Raji (cell line): ENCODE measurements around the gene DPYSL4.

ENCODE experiments used
- POLR2A ChIP-seq: IDR thresholded peaks from 2 replicates; pipeline ENCODE4 v1.6.1; 2011; ENCODE audit warnings: low read depth, low read length, control low read depth; ENCODE audit not compliant: insufficient read depth

DPYSL4 gene

DNA sequence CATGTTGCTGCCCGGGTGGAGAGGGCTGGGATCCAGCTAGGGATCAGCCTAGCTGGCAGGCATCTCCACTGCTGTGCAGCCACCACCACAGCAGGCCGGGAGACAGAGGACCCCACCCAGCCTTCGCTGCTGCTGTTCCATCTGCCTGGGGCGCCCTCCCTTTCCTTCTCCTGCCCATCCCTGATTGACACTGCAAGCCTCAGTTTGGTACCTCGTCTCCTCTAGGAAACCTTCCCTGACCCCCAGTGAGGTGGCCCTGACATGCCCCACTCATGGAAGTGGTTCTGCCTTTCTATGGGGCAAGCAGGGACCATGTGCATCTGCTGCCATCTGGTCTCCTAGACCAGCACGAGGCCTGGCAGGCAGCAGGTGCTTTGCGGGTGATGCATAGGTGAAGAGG, 30.4 kb upstream of the DPYSL4 start:
- no peak for TF ChIP-seq POLR2A

DNA sequence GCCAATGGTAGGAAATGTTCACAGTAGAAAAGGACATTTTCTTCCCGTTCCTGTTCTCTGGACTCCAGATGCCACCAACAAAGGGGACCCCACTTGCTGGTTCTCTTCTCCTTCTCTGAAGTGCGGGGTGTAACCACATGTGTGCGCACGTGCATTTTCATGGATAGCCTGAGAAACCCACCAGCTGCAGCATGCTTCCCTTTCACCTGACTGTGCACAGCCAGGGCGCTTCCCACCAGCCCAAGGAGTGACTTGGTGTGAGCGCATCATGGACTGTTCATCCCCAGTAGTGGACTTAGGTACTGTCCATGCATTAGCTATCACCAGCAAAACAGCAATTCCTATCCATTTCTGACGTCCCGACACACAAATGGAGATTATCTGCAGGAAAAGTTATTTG, 29.6 kb upstream of the DPYSL4 start:
- TF ChIP-seq POLR2A = no peak

DNA sequence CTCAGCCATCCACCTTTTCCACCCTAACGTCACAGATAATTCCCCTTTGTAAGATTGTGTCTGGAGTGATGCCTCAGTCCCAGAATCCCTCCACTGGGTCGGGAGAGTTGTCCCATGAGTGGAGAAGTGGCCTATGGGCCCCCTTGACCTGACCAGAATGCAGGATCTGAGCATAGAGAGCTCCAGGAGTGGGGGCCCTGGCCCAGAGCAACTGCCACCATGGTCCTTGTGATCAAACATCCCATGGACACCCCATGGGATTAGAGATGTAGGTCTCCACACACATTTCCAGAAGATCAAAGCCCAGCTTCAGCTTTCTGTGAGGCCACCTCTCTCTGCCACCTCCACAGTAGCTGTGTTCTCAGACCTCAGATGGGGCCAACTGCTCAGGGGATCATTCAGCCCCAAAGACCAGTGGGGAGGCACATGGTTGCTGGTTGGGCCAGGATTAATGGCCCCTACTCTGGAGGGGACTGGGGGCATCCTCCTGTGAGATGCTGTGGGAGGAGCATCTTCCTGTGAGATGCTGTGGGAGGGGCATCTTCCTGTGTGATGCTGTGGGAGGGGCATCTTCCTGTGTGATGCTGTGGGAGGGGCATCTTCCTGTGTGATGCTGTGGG, 28.5 kb upstream of the DPYSL4 start:
- TF ChIP-seq POLR2A = no peak

DNA sequence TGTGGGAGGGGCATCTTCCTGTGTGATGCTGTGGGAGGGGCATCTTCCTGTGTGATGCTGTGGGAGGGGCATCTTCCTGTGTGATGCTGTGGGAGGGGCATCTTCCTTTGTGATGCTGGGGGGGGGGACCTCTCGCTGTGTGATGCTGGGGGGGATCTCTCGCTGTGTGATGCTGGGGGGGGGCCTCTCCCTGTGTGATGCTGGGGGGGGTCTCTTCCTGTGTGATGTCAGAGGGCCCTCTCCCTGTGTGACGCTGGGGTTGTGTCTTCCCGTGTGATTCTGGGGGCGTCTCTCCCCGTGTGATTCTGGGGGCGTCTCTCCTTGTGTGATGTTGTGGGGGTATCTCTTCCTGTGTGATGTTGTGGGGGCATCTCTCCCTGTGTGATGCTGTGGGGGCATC, 27.9 kb upstream of the DPYSL4 start:
- TF ChIP-seq POLR2A = no peak

DNA sequence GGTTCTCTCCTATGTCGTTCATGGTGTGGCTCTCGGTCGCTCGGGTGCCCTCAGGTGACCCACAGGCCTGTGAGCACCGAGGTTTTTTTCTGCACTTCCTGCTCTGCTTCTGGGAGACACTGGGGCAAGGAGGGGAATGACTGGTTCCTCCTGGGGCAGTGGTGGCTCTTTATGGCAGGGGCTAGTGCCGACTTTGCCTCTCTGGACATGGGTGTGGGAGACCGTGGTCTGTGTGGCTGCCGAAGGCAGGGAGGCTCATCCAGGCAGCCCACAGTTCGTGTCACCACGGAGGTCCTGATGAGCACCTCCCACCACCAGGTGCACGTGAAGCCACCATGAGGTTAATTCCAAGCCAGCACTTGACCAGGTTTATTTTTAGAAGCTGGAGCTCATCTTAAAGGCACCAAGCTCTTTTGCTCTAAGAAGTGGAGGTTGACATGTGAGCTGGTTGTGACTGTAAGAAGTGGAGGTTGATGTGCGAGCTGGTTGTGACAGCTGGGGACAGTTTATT, 24.7 kb upstream of the DPYSL4 start:
- no peak for TF ChIP-seq POLR2A

DNA sequence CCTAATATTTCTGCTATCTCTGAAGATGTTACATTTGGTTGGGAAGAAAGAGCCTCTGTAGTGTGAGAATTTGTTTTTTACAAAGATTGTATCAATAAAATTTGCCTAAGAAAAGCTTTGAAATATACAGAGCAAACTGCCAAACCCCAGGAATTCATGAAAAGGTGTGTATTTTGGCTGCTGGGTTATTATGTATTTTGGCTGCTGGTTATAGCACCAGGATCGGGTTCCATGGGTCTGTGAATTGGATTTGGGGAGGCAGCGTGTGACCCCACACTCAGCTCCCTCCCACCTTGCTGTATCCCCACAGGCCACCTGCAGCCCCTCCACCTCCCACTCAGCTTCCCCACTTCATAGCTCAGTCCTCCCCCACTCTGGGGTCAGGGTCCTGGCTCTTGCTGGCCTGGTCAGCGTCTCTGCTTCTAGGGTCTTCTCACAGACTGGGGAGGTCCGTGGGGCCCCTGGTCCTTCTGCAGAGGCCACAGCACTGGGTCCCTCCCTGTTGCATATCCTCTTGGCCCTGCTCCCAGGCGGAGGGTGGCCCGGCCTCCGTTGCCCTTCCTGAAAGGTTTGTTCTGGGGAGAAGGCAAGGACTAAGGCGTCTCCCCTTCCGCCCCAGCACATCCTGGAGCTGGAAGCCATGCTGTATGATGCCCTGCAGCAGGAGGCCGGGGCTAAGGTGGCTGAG, 24.0 kb upstream of the DPYSL4 start:
- no peak for TF ChIP-seq POLR2A

DNA sequence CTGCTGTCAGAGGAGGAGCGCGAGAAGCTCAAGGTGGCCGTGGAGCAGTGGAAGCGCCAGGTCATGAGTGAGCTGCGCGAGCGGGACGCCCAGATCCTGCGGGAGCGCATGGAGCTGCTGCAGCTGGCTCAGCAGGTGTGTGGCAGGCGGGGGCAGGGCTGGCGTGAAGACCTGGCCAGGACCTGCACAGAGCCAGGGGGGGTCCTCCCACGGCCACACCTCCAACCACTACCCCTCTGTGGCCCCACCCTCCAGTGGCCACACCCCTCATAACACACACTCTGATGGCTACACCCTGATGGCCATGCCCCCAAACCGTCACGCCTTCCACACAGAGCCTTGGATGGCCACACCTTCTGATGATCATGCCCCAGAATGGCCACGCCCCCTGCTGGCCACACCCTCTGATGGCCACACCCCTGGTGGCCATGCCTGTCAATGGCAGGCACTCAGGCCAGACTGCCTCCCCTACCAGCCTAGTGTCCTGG, 23.4 kb upstream of the DPYSL4 start:
- TF ChIP-seq POLR2A = no peak

DNA sequence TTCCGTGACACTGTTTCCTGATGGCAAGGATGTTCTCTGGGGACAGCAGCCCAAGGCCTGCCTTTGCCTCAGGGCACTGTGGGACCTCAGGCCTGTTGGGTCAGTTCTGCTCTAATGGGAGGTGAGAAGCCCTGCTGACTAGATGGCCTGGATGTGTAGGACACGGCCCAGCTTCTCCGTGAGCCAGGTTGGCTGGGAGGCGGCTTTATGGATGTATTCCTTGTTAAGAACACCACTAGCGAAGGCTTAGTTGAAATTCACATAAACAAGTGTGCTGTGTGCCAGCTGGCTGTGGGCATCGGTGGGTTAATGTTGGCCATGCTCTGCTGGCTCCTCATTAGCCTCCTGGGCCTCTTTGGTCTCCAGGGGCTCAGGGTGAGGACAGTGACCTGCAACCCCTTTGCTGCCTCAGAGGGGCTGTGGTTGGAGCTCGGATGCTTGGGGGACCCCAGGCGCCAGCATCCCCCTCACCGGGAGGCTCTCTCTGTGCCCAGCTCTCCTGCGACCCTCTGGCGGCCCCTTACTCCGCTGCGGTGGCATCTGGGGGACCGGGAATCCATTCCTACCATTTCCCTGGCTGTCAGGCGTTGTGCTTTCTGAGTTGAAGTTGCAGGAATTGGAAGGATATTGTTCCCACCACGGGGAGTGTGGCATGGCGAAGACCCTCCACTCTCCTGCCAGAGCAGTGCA, 22.8 kb upstream of the DPYSL4 start:
- TF ChIP-seq POLR2A = no peak

DNA sequence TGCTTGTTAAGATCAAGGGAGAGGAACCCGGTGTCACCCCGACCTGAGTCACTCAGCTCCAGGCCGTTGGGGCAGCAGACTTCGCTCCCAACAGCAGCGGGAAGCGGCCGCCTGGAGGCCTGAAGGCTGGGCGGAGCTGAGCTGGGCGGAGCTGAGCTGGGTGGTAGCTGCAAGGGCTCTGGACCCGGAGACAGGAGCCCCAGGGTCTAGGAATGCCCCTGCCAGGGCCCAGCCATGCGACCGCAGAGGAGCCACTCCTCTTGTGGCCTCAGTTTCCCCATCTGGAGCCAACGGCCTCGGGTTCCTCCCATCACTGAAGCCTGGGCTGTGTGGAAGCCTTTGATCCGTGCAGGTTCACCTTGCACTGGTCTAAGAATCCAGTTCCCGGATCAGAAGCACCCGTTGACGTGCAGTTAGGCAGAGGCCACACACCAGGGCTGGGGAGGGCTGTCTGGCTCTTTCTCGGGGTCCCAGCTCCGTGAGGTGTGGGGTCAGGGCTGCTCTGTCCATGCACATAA, 21.9 kb upstream of the DPYSL4 start:
- TF ChIP-seq POLR2A = no peak

DNA sequence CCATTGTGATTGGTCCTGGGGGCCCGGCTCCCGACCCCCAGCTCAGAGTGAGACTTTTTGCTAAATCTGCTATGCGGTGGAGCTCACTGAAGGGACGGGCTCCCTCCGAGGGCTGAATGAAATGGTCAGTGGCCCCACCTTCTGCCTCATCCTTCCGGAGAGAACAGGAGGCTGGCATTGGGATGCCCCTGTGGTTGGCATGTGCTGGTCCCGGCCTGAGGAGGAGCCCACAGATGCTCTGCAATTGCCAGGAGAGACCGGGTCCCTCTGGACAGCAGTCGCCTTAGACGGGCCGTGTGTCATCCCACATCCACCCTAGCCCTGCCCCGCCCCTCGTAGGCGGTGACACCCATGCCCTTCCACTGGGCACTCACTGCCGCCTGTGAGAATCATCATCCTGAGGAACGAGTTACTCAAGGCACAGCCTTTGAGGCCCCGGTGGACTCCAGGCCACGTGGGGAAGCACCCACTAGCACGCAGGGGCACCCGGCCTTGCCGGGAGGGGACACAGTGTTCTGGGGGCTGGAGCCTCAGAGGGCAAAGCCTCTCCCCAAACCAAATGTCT, 21.2 kb upstream of the DPYSL4 start:
- TF ChIP-seq POLR2A = no peak

DNA sequence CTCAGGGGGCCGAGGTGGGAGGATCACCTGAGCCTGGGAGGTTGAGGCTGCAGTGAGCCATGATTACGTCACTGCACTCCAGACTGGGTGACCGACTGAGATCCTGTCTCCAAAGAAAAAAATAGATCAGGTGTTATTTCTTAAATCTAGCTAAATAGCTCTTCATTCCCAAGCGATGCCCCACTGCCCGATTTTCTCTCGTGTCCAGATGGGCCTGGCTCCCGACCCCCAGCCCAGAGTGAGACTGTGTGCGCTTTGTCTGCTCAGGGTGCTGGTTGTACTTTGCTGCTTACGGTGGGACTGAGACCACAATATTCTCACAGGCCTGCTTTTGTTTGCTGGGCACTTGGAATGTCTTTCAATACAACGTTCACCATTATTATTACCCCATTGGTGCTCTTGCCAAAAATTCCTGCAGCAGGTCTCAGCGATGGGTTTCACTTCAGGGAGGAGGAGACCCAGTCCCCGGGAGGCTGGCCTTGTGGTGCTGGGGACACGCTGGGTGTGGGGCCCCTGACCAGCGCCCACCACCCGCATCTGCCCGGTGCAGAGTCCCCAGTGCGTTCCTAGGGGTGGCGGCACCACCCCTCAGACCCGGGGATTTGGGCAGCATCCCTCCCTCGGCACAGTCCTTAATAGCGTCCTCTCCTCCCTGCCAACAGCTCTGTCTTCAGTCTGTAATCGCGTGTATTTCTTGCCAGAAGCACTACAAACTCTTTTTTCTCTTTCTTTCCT, 20.4 kb upstream of the DPYSL4 start:
- TF ChIP-seq POLR2A = no peak

DNA sequence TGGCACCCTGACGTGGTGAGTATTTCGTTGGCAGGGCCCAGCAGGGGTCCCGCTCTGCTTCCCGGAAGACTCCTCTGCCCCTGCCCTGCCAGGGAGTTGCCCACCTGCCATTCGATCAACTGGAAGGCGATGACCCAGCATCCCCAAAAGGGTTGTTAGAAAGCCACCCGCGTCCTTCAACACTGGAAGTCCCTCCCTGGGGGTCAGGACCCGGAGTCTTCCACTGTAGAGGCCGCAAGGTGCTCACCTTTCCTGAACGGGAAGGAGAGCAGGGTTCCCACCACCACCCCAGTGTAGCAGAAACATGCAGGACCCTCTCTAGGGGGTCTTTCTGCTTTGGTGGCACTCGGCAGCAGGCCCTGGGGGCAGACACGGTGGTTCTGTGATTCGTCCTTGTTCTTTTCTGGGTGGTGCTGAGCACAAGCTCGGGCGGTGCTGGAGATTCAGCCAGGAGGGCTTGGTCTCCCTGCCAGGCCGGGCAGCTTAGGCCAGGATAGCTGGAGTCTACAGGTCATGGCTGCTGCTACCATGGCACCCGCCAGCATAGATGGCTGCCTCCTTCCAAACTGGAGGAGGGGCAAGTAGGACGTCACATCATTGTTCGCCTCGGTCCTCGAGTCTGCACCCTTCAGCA, 19.6 kb upstream of the DPYSL4 start:
- no peak for TF ChIP-seq POLR2A

DNA sequence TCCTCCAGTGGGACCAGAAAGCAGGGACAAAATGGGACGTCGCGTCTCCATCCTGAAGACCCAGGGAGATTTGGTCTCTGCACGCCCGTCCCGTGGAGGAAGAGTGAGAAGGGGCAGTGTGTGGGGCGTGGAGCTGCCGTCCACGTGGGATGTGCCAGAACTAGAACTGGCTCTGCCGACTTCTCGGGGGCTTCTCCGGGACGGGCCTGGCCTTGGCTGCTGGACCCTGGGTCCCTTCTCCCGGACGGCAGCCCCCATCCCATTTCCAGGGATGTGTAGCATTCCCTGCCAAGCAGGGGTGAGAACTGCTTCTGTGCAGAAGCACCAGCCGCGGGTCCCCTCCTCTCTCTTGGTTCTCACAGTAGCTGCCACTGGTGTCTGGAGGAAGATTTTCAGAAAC, 18.8 kb upstream of the DPYSL4 start:
- TF ChIP-seq POLR2A = no peak

DNA sequence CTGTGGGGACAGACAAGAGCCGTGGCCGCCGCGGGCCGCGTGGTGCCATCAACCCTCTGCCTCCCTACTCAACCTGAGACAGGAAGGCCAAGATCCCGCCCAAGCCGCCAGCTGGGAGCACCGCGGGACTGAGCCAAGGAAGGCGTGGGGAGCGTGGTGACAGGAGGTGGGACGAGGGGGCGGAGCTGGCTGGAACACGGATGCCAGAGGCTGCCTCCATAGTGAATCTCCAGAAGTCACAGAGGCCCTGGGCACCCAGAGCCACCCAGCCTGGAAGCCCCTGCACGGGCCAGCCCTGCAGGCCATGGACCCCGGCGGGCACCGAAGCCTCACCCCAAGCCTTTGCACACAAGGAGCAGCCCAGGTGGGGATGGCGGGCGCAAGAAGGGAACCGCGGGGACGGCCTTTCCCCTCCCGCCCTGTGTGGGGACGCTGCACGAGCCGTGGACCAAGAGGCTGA, 18.1 kb upstream of the DPYSL4 start:
- no peak for TF ChIP-seq POLR2A

DNA sequence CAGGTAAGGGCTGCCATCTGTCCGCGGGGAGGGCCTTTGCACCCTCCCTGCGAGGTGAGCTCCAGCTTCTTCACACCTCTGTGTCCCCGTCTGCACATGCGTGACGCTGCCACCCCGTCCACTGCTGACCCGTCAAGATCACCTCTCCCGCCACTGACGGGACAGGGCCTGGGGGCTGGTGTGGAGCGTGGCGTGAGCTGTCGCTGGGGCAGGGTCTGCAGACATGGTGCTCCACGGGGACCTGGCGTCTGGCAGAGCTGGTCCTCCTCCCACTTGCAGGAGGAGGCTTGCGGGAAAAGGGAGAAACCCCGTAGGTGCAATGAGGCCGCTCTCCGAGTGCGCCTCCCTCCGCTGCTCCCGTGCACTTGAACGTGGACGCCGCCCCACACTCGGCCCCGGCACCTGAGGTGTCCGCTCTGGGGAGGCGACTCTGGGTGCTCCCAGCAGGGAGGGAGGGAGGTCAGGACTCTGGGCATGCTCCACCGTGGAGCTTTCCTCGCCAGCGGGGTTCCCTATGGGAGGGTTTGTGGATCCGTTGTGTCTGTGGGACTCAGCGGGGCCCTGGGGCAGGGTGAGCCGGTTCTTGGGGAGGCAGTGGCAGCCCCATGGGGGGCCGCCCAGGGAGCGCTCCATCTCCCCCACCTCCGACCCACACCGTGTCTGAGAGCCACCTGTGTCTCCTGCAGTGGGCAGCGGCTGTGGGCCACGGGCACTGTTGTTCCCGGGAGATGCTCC, 17.6 kb upstream of the DPYSL4 start:
- TF ChIP-seq POLR2A = no peak
